Hematopoietic multipotent progenitor cell treated with erythropoietin and hydrocortisone succinate and interleukin-3 and kit ligand, for 4 days (in vitro differentiated cells): Measurements from ENCODE around the gene MCTP2.

Source experiments
- DNase-seq: peaks from one replicate; pipeline ENCODE4 v3.0.0-alpha.2; 2015

The MCTP2 gene

GRCh38 chr15:94360251-94360685 lies 128.9 kb downstream of the MCTP2 start:
- no peak for DNase-seq

- DNase-seq: no peak
These were observed 131.2 kb downstream of the MCTP2 start for GRCh38 chr15:94362385-94363092.

- no peak for DNase-seq
These were observed 132.0 kb downstream of the MCTP2 start for GRCh38 chr15:94363382-94363781.

- no peak for DNase-seq
These were observed 135.4 kb downstream of the MCTP2 start for GRCh38 chr15:94366781-94367180.

GRCh38 chr15:94367726-94368535 lies 136.6 kb downstream of the MCTP2 start:
- no peak for DNase-seq

- DNase-seq: no peak
These were observed 139.0 kb downstream of the MCTP2 start for GRCh38 chr15:94370206-94370935.

GRCh38 chr15:94370936-94371285 lies 139.6 kb downstream of the MCTP2 start:
- no peak for DNase-seq

- no peak for DNase-seq
These were observed 141.5 kb downstream of the MCTP2 start for GRCh38 chr15:94372821-94373220.

- no peak for DNase-seq
These were observed 144.6 kb downstream of the MCTP2 start for GRCh38 chr15:94375997-94376396.

- no peak for DNase-seq
These were observed 148.6 kb downstream of the MCTP2 start for GRCh38 chr15:94379986-94380385.

GRCh38 chr15:94380798-94381197 lies 149.4 kb downstream of the MCTP2 start:
- DNase-seq: no peak

GRCh38 chr15:94381384-94381783 lies 150.0 kb downstream of the MCTP2 start:
- DNase-seq: no peak

- no peak for DNase-seq
These were observed 151.7 kb downstream of the MCTP2 start for GRCh38 chr15:94383041-94383440.

- DNase-seq: no peak
These were observed 152.3 kb downstream of the MCTP2 start for GRCh38 chr15:94383706-94384105.

- no peak for DNase-seq
These were observed 154.1 kb downstream of the MCTP2 start for GRCh38 chr15:94385441-94385840.

GRCh38 chr15:94386351-94386750 lies 155.0 kb downstream of the MCTP2 start:
- no peak for DNase-seq

- no peak for DNase-seq
These were observed 156.1 kb downstream of the MCTP2 start for GRCh38 chr15:94387442-94387841.

GRCh38 chr15:94387849-94388441 lies 156.6 kb downstream of the MCTP2 start:
- DNase-seq: peak; percentile 22

GRCh38 chr15:94395640-94396039 lies 164.3 kb downstream of the MCTP2 start:
- no peak for DNase-seq

GRCh38 chr15:94397337-94397736 lies 166.0 kb downstream of the MCTP2 start:
- no peak for DNase-seq

GRCh38 chr15:94398001-94398400 lies 166.6 kb downstream of the MCTP2 start:
- no peak for DNase-seq

GRCh38 chr15:94400526-94401298 lies 169.4 kb downstream of the MCTP2 start:
- DNase-seq: no peak
